Neural cell (in vitro differentiated cells): ENCODE measurements around the gene DPYD. TPM values are rescaled to one million over a fixed set of nuclear protein-coding genes. Genes with fewer than 3 reads are reported as not detected.

Source experiments
- H2AFZ ChIP-seq: fragments of 200-600, 300-800 bp; sonication (generic), shearing (Covaris generic); 2 replicates; pipeline ENCODE4 v1.6.0; 2014; ENCODE audit warnings: low read depth, mild to moderate bottlenecking, antibody characterized with exemption, low read length, moderate library complexity
- H3F3A ChIP-seq: fragments of 200-600 bp; shearing (Covaris generic); 2 replicates; pipeline ENCODE4 v1.6.1; 2016; ENCODE audit warnings: mild to moderate bottlenecking, moderate library complexity, mixed read lengths, antibody characterized with exemption, low read length; ENCODE audit not compliant: insufficient read depth, poor library complexity, severe bottlenecking
- H3K27ac ChIP-seq: fragments of 200-600, 300-800 bp; sonication (generic), shearing (Covaris generic); 2 replicates; pipeline ENCODE4 v1.5.1; 2014; ENCODE audit warnings: mild to moderate bottlenecking, low read length, moderate library complexity
- H3K27me3 ChIP-seq: fragments of 300-800, 200-600 bp; sonication (generic), shearing (Covaris generic); 2 replicates; pipeline ENCODE4 v1.6.0; 2014; ENCODE audit warnings: mild to moderate bottlenecking, low read depth, low read length, moderate library complexity; ENCODE audit not compliant: insufficient read depth
- H3K36me3 ChIP-seq: fragments of 300-800, 200-600 bp; sonication (generic), shearing (Covaris generic); 2 replicates; pipeline ENCODE4 v1.5.1; 2014; ENCODE audit warnings: mild to moderate bottlenecking, antibody characterized with exemption, low read length, moderate library complexity; ENCODE audit not compliant: insufficient read depth
- H3K4me2 ChIP-seq: fragments of 300-800, 200-600 bp; sonication (generic), shearing (Covaris generic); 2 replicates; pipeline ENCODE4 v1.6.0; 2014; ENCODE audit warnings: mild to moderate bottlenecking, low read length
- H3K4me3 ChIP-seq: fragments of 300-800, 200-600 bp; sonication (generic), shearing (Covaris generic); 2 replicates; pipeline ENCODE4 v1.5.1; 2014; ENCODE audit warnings: mild to moderate bottlenecking, low read length, moderate library complexity
- H3K79me2 ChIP-seq: fragments of 200-600 bp; shearing (Covaris generic); replicated peaks from 2 replicates; pipeline ENCODE4 v1.6.0; 2014; ENCODE audit warnings: mild to moderate bottlenecking, low read length, moderate library complexity; ENCODE audit not compliant: insufficient read depth
- H3K9ac ChIP-seq: fragments of 300-800, 200-600 bp; sonication (generic), shearing (Covaris generic); 2 replicates; pipeline ENCODE4 v1.6.1; 2016; ENCODE audit warnings: mild to moderate bottlenecking, low read length, mixed read lengths
- H3K9me2 ChIP-seq: fragments of 200-600 bp; shearing (Covaris generic); 2 replicates; pipeline ENCODE4 v1.6.1; 2016; ENCODE audit warnings: mild to moderate bottlenecking, low read length, mixed read lengths; ENCODE audit not compliant: insufficient read depth
- H3K9me3 ChIP-seq: fragments of 200-600, 300-800 bp; sonication (generic), shearing (Covaris generic); 2 replicates; pipeline ENCODE4 v1.6.1; 2016; ENCODE audit warnings: mild to moderate bottlenecking, mixed run types, low read length, moderate library complexity, mixed read lengths
- H4K20me1 ChIP-seq: fragments of 200-600 bp; shearing (Covaris generic); 2 replicates; pipeline ENCODE4 v1.6.1; 2016; ENCODE audit warnings: mild to moderate bottlenecking, mixed run types; ENCODE audit not compliant: insufficient read depth
- CTCF ChIP-seq: fragments of 450-650 bp; IDR thresholded peaks from 2 replicates; pipeline ENCODE4 v1.5.1; 2014; ENCODE audit warnings: antibody characterized with exemption, mild to moderate bottlenecking, moderate library complexity; ENCODE audit not compliant: poor library complexity, severe bottlenecking
- EP300 ChIP-seq: fragments of 450-650 bp; conservative IDR thresholded peaks from 2 replicates; pipeline ENCODE4 v1.6.1; 2014; ENCODE audit warnings: antibody characterized with exemption, mild to moderate bottlenecking, moderate library complexity; ENCODE audit not compliant: poor library complexity, severe bottlenecking
- EZH2 ChIP-seq: fragments of 200-600, 300-800 bp; shearing (Covaris generic), sonication (generic); IDR thresholded peaks from 2 replicates; pipeline ENCODE4 v1.6.1; 2014; ENCODE audit warnings: antibody characterized with exemption, low read length, borderline replicate concordance, mild to moderate bottlenecking; ENCODE audit not compliant: insufficient read depth, poor library complexity, severe bottlenecking
- MXI1 ChIP-seq: fragments of 450-650 bp; conservative IDR thresholded peaks from 2 replicates; pipeline ENCODE4 v1.6.1; 2014; ENCODE audit warnings: antibody characterized with exemption, mild to moderate bottlenecking; ENCODE audit not compliant: poor library complexity, severe bottlenecking
- POLR2AphosphoS5 ChIP-seq: IDR thresholded peaks from 2 replicates; pipeline ENCODE4 v1.6.1; 2012
- RAD21 ChIP-seq: fragments of 450-650 bp; conservative IDR thresholded peaks from 2 replicates; pipeline ENCODE4 v1.6.1; 2014; ENCODE audit warnings: antibody characterized with exemption, mild to moderate bottlenecking, moderate library complexity
- REST ChIP-seq: IDR thresholded peaks from 2 replicates; pipeline ENCODE4 v1.6.1; 2012; ENCODE audit warnings: borderline replicate concordance
- SMC3 ChIP-seq: fragments of 450-650 bp; conservative IDR thresholded peaks from 2 replicates; pipeline ENCODE4 v1.6.1; 2014; ENCODE audit warnings: antibody characterized with exemption, mild to moderate bottlenecking, moderate library complexity; ENCODE audit not compliant: poor library complexity
- TAF1 ChIP-seq: IDR thresholded peaks from 2 replicates; pipeline ENCODE4 v1.6.1; 2012; ENCODE audit warnings: low read depth
- polyA plus RNA-seq: library from polyadenylated mRNA; depleted of rRNA; stranded (reverse); fragments of >200 nt; gene quantifications from 2 replicates; pipeline ENCODE4 v1.2.3, GENCODE V29; 2014

Gene DPYD
- polyA plus RNA-seq, 1 donor from 2014 or later = 6.7 TPM

- Histone ChIP-seq H3K27me3 (no peaks in the 10 kb centered on the region), H4K20me1 (no peaks in the 10 kb centered on the region), H3K4me3 (no peak overlapping the region), H3K79me2 (no peaks in the 10 kb centered on the region), H3K4me2 (no peak overlapping the region), H2AFZ (no peak overlapping the region), H3K36me3 (no peaks in the 10 kb centered on the region), H3K9me3 (peaks cover 6% of the 10 kb centered on the region), H3K9ac (no peak overlapping the region), H3K9me2 (no peaks in the 10 kb centered on the region), H3F3A (no peaks in the 10 kb centered on the region), H3K27ac (no peak overlapping the region)
- TF ChIP-seq RAD21 (no peak), MXI1 (no peak), EZH2 (no peak), EP300 (no peak), CTCF (no peak), TAF1 (no peak), SMC3 (no peak)
Measured at GRCh38 chr1:97506368-97506767, 414.5 kb downstream of the DPYD start.

GRCh38 chr1:97505816-97506215 lies 415.0 kb downstream of the DPYD start:
- Histone ChIP-seq H3K4me3 (no peak overlapping the region), H4K20me1 (no peaks in the 10 kb centered on the region), H3F3A (no peaks in the 10 kb centered on the region), H3K9me3 (peaks cover 6% of the 10 kb centered on the region), H3K4me2 (no peak overlapping the region), H3K27me3 (no peaks in the 10 kb centered on the region), H3K27ac (no peak overlapping the region), H3K9me2 (no peaks in the 10 kb centered on the region), H3K36me3 (no peaks in the 10 kb centered on the region), H2AFZ (no peak overlapping the region), H3K79me2 (no peaks in the 10 kb centered on the region), H3K9ac (no peak overlapping the region)
- no peak for TF ChIP-seq EZH2
- TF ChIP-seq REST = no peak
- no peak for TF ChIP-seq CTCF
- no peak for TF ChIP-seq TAF1
- no peak for TF ChIP-seq EP300
- TF ChIP-seq SMC3 = no peak
- TF ChIP-seq POLR2AphosphoS5 = no peak
- no peak for TF ChIP-seq RAD21
- no peak for TF ChIP-seq MXI1
